HEK293 (cell line): ENCODE results near the gene OR2AE1.

Experiments
- CTCF ChIA-PET: fragments of 350-600 bp; formaldehyde crosslinking; extraction: SDS; loops from one replicate; lab custom pipeline; 2021; ENCODE audit warnings: antibody characterized with exemption; lab: Yijun Ruan, JAX
- POLR2A ChIA-PET: fragments of 300-600 bp; formaldehyde crosslinking; extraction: SDS; loops from one replicate; lab custom pipeline; 2020; ENCODE audit warnings: antibody characterized with exemption, inconsistent platforms; lab: Yijun Ruan, JAX
- H3K27ac ChIP-seq: fragments of 200-500 bp; sonication (Bioruptor generic); 2 replicates; pipeline ENCODE4 v1.5.1; 2014; ENCODE audit warnings: low read depth, low read length, control low read depth, inconsistent platforms; ENCODE audit errors: extremely low read depth
- H3K36me3 ChIP-seq, 2 experiments: fragments of 200-500 bp in 1 of 2; sonication (Bioruptor generic) in 1 of 2; 1 replicate in 1 of 2; 2 replicates in 1 of 2; pipeline ENCODE4 v1.5.1; 2014 to 2017; ENCODE audit warnings: inconsistent platforms in 2 of 2, low read length in 2 of 2; ENCODE audit not compliant: control insufficient read depth in 2 of 2, insufficient read depth in 1 of 2
- H3K4me1 ChIP-seq: fragments of 200-500 bp; sonication (Bioruptor generic); 2 replicates; pipeline ENCODE4 v1.5.1; 2014; ENCODE audit warnings: mild to moderate bottlenecking, low read length, inconsistent platforms; ENCODE audit not compliant: control insufficient read depth, insufficient read depth
- H3K4me3 ChIP-seq: 2 replicates; pipeline ENCODE4 v1.5.1; 2011; ENCODE audit warnings: low read depth, mild to moderate bottlenecking, control low read depth, low read length, moderate library complexity
- H3K9me3 ChIP-seq: fragments of 200-500 bp; sonication (Bioruptor generic); 2 replicates; pipeline ENCODE4 v1.5.1; 2014; ENCODE audit warnings: low read depth, low read length, inconsistent platforms; ENCODE audit not compliant: control insufficient read depth, insufficient read depth
- BCL11A ChIP-seq: fragments of 450-650 bp; formaldehyde crosslinking; IDR thresholded peaks from 2 replicates; pipeline ENCODE4 v1.5.1; 2016; ENCODE audit warnings: low read depth, missing biosample characterization, missing genetic modification characterization
- BCL11B ChIP-seq: fragments of 450-650 bp; formaldehyde crosslinking; IDR thresholded peaks from 2 replicates; pipeline ENCODE4 v1.5.1; 2016; ENCODE audit warnings: low read depth, missing biosample characterization, missing genetic modification characterization
- FEZF1 ChIP-seq: fragments of 450-650 bp; formaldehyde crosslinking; IDR thresholded peaks from 2 replicates; pipeline ENCODE4 v1.5.1; 2016; ENCODE audit warnings: missing biosample characterization, missing genetic modification characterization
- KLF16 ChIP-seq: fragments of 450-650 bp; formaldehyde crosslinking; IDR thresholded peaks from 2 replicates; pipeline ENCODE4 v1.5.1; 2017; ENCODE audit warnings: missing biosample characterization, missing genetic modification characterization
- MZF1 ChIP-seq: fragments of 450-650 bp; formaldehyde crosslinking; IDR thresholded peaks from 2 replicates; pipeline ENCODE4 v1.5.1; 2017; ENCODE audit warnings: missing biosample characterization, missing genetic modification characterization, borderline replicate concordance
- PRDM10 ChIP-seq: fragments of 450-650 bp; formaldehyde crosslinking; IDR thresholded peaks from 2 replicates; pipeline ENCODE4 v1.5.1; 2016; ENCODE audit warnings: missing biosample characterization, missing genetic modification characterization
- SP2 ChIP-seq: fragments of 450-650 bp; formaldehyde crosslinking; IDR thresholded peaks from 2 replicates; pipeline ENCODE4 v1.5.1; 2016; ENCODE audit warnings: missing biosample characterization, missing genetic modification characterization
- YY1 ChIP-seq: fragments of 450-650 bp; formaldehyde crosslinking; IDR thresholded peaks from 2 replicates; pipeline ENCODE4 v1.5.1; 2018; ENCODE audit warnings: missing biosample characterization, missing genetic modification characterization
- ZEB2 ChIP-seq: fragments of 450-650 bp; formaldehyde crosslinking; IDR thresholded peaks from 2 replicates; pipeline ENCODE4 v1.5.1; 2016; ENCODE audit warnings: missing biosample characterization, missing genetic modification characterization
- ZFP3 ChIP-seq: fragments of 450-650 bp; formaldehyde crosslinking; IDR thresholded peaks from 2 replicates; pipeline ENCODE4 v1.5.1; 2016; ENCODE audit warnings: low read depth, missing biosample characterization, missing genetic modification characterization
- ZFP37 ChIP-seq: fragments of 450-650 bp; formaldehyde crosslinking; IDR thresholded peaks from 2 replicates; pipeline ENCODE4 v1.5.1; 2016; ENCODE audit warnings: missing biosample characterization, missing genetic modification characterization
- ZNF10 ChIP-seq: fragments of 450-650 bp; formaldehyde crosslinking; IDR thresholded peaks from 2 replicates; pipeline ENCODE4 v1.5.1; 2017; ENCODE audit warnings: missing biosample characterization, missing genetic modification characterization
- ZNF175 ChIP-seq: fragments of 450-650 bp; formaldehyde crosslinking; IDR thresholded peaks from 2 replicates; pipeline ENCODE4 v1.5.1; 2016; ENCODE audit warnings: missing biosample characterization, missing genetic modification characterization
- ZNF184 ChIP-seq: fragments of 450-650 bp; IDR thresholded peaks from 2 replicates; pipeline ENCODE4 v1.5.1; 2018; ENCODE audit warnings: missing biosample characterization, mild to moderate bottlenecking, missing genetic modification characterization
- ZNF239 ChIP-seq: fragments of 450-650 bp; formaldehyde crosslinking; IDR thresholded peaks from 2 replicates; pipeline ENCODE4 v1.5.1; 2016; ENCODE audit warnings: missing biosample characterization, missing genetic modification characterization
- ZNF248 ChIP-seq: fragments of 450-650 bp; formaldehyde crosslinking; IDR thresholded peaks from 2 replicates; pipeline ENCODE4 v1.5.1; 2017; ENCODE audit warnings: missing biosample characterization, missing genetic modification characterization
- ZNF433 ChIP-seq: fragments of 450-650 bp; formaldehyde crosslinking; IDR thresholded peaks from 2 replicates; pipeline ENCODE4 v1.5.1; 2016; ENCODE audit warnings: missing biosample characterization, missing genetic modification characterization, low read depth
- ZNF48 ChIP-seq: fragments of 450-650 bp; formaldehyde crosslinking; IDR thresholded peaks from 2 replicates; pipeline ENCODE4 v1.5.1; 2016; ENCODE audit warnings: missing biosample characterization, missing genetic modification characterization
- ZNF488 ChIP-seq: fragments of 450-650 bp; formaldehyde crosslinking; IDR thresholded peaks from 2 replicates; pipeline ENCODE4 v1.5.1; 2016; ENCODE audit warnings: missing biosample characterization, missing genetic modification characterization
- ZNF623 ChIP-seq: fragments of 450-650 bp; formaldehyde crosslinking; IDR thresholded peaks from 2 replicates; pipeline ENCODE4 v1.5.1; 2016; ENCODE audit warnings: missing biosample characterization, missing genetic modification characterization
- ZNF658 ChIP-seq: fragments of 450-650 bp; formaldehyde crosslinking; IDR thresholded peaks from 2 replicates; pipeline ENCODE4; 2016; ENCODE audit warnings: missing biosample characterization, missing genetic modification characterization
- ZNF677 ChIP-seq: fragments of 450-650 bp; IDR thresholded peaks from 2 replicates; pipeline ENCODE4 v1.5.0; 2018; ENCODE audit warnings: missing biosample characterization, mild to moderate bottlenecking, missing genetic modification characterization, moderate library complexity
- ZNF785 ChIP-seq: fragments of 450-650 bp; formaldehyde crosslinking; IDR thresholded peaks from 2 replicates; pipeline ENCODE4 v1.5.1; 2016; ENCODE audit warnings: missing biosample characterization, missing genetic modification characterization
- ZNF791 ChIP-seq: fragments of 450-650 bp; formaldehyde crosslinking; IDR thresholded peaks from 2 replicates; pipeline ENCODE4 v1.5.1; 2016; ENCODE audit warnings: missing biosample characterization, missing genetic modification characterization
- ZSCAN16 ChIP-seq: fragments of 450-650 bp; formaldehyde crosslinking; IDR thresholded peaks from 2 replicates; pipeline ENCODE4 v1.5.1; 2016; ENCODE audit warnings: missing biosample characterization, missing genetic modification characterization
- ZXDB ChIP-seq: fragments of 450-650 bp; formaldehyde crosslinking; IDR thresholded peaks from 2 replicates; pipeline ENCODE4 v1.5.1; 2016; ENCODE audit warnings: missing biosample characterization, missing genetic modification characterization

The OR2AE1 gene

GRCh38 chr7:99835189-99835588 lies 41.6 kb downstream of the OR2AE1 start:
- ChIA-PET CTCF (no interaction called here), POLR2A (no interaction called here)

GRCh38 chr7:99834382-99834781 lies 42.5 kb downstream of the OR2AE1 start:
- CTCF ChIA-PET = no interaction called here
- no peak overlapping the region for H3K27ac ChIP-seq
- H3K36me3 ChIP-seq = no peaks in the 10 kb centered on the region
- no peaks in the 10 kb centered on the region for H3K4me1 ChIP-seq
- POLR2A ChIA-PET = no interaction called here
- H3K9me3 ChIP-seq = no peaks in the 10 kb centered on the region
- no peak overlapping the region for H3K4me3 ChIP-seq
- TF ChIP-seq KLF16 (tag by site-specific recombination) = no peak
- no peak for TF ChIP-seq ZNF433
- no peak for TF ChIP-seq ZNF175 (tag by site-specific recombination)
- TF ChIP-seq ZNF488 (tag by site-specific recombination) = no peak
- TF ChIP-seq ZNF184 (tag by site-specific recombination) = no peak
- no peak for TF ChIP-seq ZNF677 (tag by site-specific recombination)
- no peak for TF ChIP-seq ZNF10 (tag by site-specific recombination)
- no peak for TF ChIP-seq SP2 (tag by site-specific recombination)
- no peak for TF ChIP-seq BCL11A (tag by site-specific recombination)

More at GRCh38 chr7:99835189-99835588, 41.6 kb downstream of the OR2AE1 start:
- Histone ChIP-seq H3K9me3 (no peaks in the 10 kb centered on the region), H3K27ac (no peak overlapping the region), H3K36me3 (no peaks in the 10 kb centered on the region), H3K4me3 (no peak overlapping the region), H3K4me1 (no peaks in the 10 kb centered on the region)
- TF ChIP-seq ZNF791 (no peak), MZF1 (tag by site-specific recombination) (no peak), ZNF48 (tag by site-specific recombination) (no peak), ZFP3 (no peak), ZNF248 (tag by site-specific recombination) (no peak), YY1 (tag by site-specific recombination) (no peak), ZFP37 (tag by site-specific recombination) (no peak), ZEB2 (tag by site-specific recombination) (no peak), ZSCAN16 (tag by site-specific recombination) (no peak), ZNF239 (tag by site-specific recombination) (no peak), ZNF785 (tag by site-specific recombination) (no peak), ZNF658 (tag by site-specific recombination) (no peak), PRDM10 (no peak), ZNF623 (tag by site-specific recombination) (no peak), BCL11B (tag by site-specific recombination) (no peak), ZXDB (tag by site-specific recombination) (no peak), FEZF1 (tag by site-specific recombination) (no peak)
